ENCODE results near the gene MN1.
A peak's percentile ranks its signal among the peaks of the same experiment; 100 is the strongest.

Gene MN1

GRCh38 chr22:27829620-27830019 is 28.1 kb upstream of the MN1 start:
- no peak for DNase-seq (ENCODE audit: low read depth)
- no peak overlapping the region for H3K4me3 ChIP-seq (ENCODE audit: low read depth, low read length)

GRCh38 chr22:27827604-27828587 is 26.3 kb upstream of the MN1 start:
- no peak for DNase-seq (ENCODE audit: low read depth)
- no peak overlapping the region for H3K4me3 ChIP-seq (ENCODE audit: low read depth, low read length)

GRCh38 chr22:27825174-27825573 is 23.6 kb upstream of the MN1 start:
- no peak overlapping the region for H3K4me3 ChIP-seq (ENCODE audit: low read depth, low read length)
- DNase-seq (ENCODE audit: low read depth), result no peak

GRCh38 chr22:27823221-27823620 is 21.7 kb upstream of the MN1 start:
- no peak for DNase-seq (ENCODE audit: low read depth)
- no peak overlapping the region for H3K4me3 ChIP-seq (ENCODE audit: low read depth, low read length)

- DNase-seq (ENCODE audit: low read depth), result no peak
- H3K4me3 ChIP-seq (ENCODE audit: low read depth, low read length), result no peak overlapping the region
Observed at GRCh38 chr22:27820896-27821866, 19.6 kb upstream of the MN1 start.

GRCh38 chr22:27816552-27816951 is 15.0 kb upstream of the MN1 start:
- H3K4me3 ChIP-seq (ENCODE audit: low read depth, low read length), result no peak overlapping the region
- no peak for DNase-seq (ENCODE audit: low read depth)

- no peak overlapping the region for H3K4me3 ChIP-seq (ENCODE audit: low read depth, low read length)
Observed at GRCh38 chr22:27815826-27816530, 14.4 kb upstream of the MN1 start.

GRCh38 chr22:27814993-27815392 is 13.4 kb upstream of the MN1 start:
- no peak for DNase-seq (ENCODE audit: low read depth)
- H3K4me3 ChIP-seq (ENCODE audit: low read depth, low read length), result no peak overlapping the region

More at GRCh38 chr22:27815826-27816530, 14.4 kb upstream of the MN1 start:
- DNase-seq (ENCODE audit: low read depth), result no peak

GRCh38 chr22:27811778-27812177 is 10.2 kb upstream of the MN1 start:
- no peak for DNase-seq (ENCODE audit: low read depth)
- H3K4me3 ChIP-seq (ENCODE audit: low read depth, low read length), result no peak overlapping the region

GRCh38 chr22:27810609-27811151 is 9.1 kb upstream of the MN1 start:
- no peak overlapping the region for H3K4me3 ChIP-seq (ENCODE audit: low read depth, low read length)
- peak; percentile 33 for DNase-seq (ENCODE audit: low read depth)

GRCh38 chr22:27809700-27810608 is 8.4 kb upstream of the MN1 start:
- no peak overlapping the region for H3K4me3 ChIP-seq (ENCODE audit: low read depth, low read length)
- DNase-seq (ENCODE audit: low read depth), result no peak

GRCh38 chr22:27809226-27809603 is 7.7 kb upstream of the MN1 start:
- no peak for DNase-seq (ENCODE audit: low read depth)
- no peak overlapping the region for H3K4me3 ChIP-seq (ENCODE audit: low read depth, low read length)

GRCh38 chr22:27808451-27809225 is 7.1 kb upstream of the MN1 start:
- H3K4me3 ChIP-seq (ENCODE audit: low read depth, low read length), result no peak overlapping the region
- DNase-seq (ENCODE audit: low read depth), result no peak

GRCh38 chr22:27805841-27806240 is 4.3 kb upstream of the MN1 start:
- no peak overlapping the region for H3K4me3 ChIP-seq (ENCODE audit: low read depth, low read length)
- DNase-seq (ENCODE audit: low read depth), result no peak

GRCh38 chr22:27804470-27805297 is 3.1 kb upstream of the MN1 start:
- DNase-seq (ENCODE audit: low read depth), result no peak
- no peak overlapping the region for H3K4me3 ChIP-seq (ENCODE audit: low read depth, low read length)

- no peak for DNase-seq (ENCODE audit: low read depth)
- H3K4me3 ChIP-seq (ENCODE audit: low read depth, low read length), result no peak overlapping the region
Observed at GRCh38 chr22:27803841-27804415, 2.4 kb upstream of the MN1 start.

Data from skeletal muscle cell (primary cell).